SK-N-SH (cell line): ENCODE results near the gene TEAD4. TPM values are rescaled to one million over a fixed set of nuclear protein-coding genes. Genes with fewer than 3 reads are reported as not detected.

Experiments
- CTCF ChIA-PET: fragments of 300-600, 350-600 bp; formaldehyde crosslinking; extraction: SDS; loops from one replicate; lab custom pipeline; 2021; lab: Yijun Ruan, JAX
- POLR2A ChIA-PET: fragments of 350-600 bp; sonication (Branson Sonifier 250); formaldehyde crosslinking; extraction: SDS; loops from one replicate; lab custom pipeline; 2020; ENCODE audit warnings: antibody characterized with exemption, inconsistent platforms; lab: Yijun Ruan, JAX
- DNase-seq: peaks from one replicate; pipeline ENCODE4 v3.0.0; 2012
- H2AFZ ChIP-seq: fragments of 200-600 bp; sonication (generic); 2 replicates; pipeline ENCODE4 v1.8.1; 2016; ENCODE audit warnings: antibody characterized with exemption, mild to moderate bottlenecking, low read depth
- H3F3A ChIP-seq: fragments of 200-600 bp; sonication (generic); replicated peaks from 2 replicates; pipeline ENCODE3; 2016; ENCODE audit warnings: antibody characterized with exemption, mild to moderate bottlenecking; ENCODE audit not compliant: insufficient read depth
- H3K27ac ChIP-seq, 2 experiments: fragments of 200-500 bp in 1 of 2; fragments of 200-600 bp in 1 of 2; sonication (Bioruptor generic) in 1 of 2; sonication (generic), shearing (Covaris generic) in 1 of 2; 2 replicates each; pipeline versions ENCODE4 v1.5.1 to v1.6.1; 2014 to 2016; ENCODE audit warnings: low read depth in 2 of 2, inconsistent platforms in 1 of 2, low read length in 1 of 2, mild to moderate bottlenecking in 1 of 2, mixed read lengths in 1 of 2
- H3K27me3 ChIP-seq: fragments of 200-600 bp; sonication (generic), shearing (Covaris generic); 2 replicates; pipeline ENCODE4 v1.6.1; 2016; ENCODE audit warnings: mixed run types; ENCODE audit not compliant: insufficient read depth
- H3K36me3 ChIP-seq, 2 experiments: fragments of 200-500 bp in 1 of 2; fragments of 200-600 bp in 1 of 2; sonication (Bioruptor generic) in 1 of 2; sonication (generic) in 1 of 2; replicated peaks in 1 of 2; 2 replicates each; pipeline versions ENCODE3 to v1.5.1; 2014 to 2016; ENCODE audit warnings: low read length in 1 of 2, mild to moderate bottlenecking in 1 of 2; ENCODE audit not compliant: insufficient read depth in 2 of 2, control insufficient read depth in 1 of 2
- H3K4me1 ChIP-seq, 2 experiments: fragments of 200-500 bp in 1 of 2; fragments of 200-600 bp in 1 of 2; sonication (Bioruptor generic) in 1 of 2; sonication (generic), shearing (Covaris generic) in 1 of 2; 2 replicates each; pipeline versions ENCODE4 v1.5.1 to v1.6.1; 2014 to 2016; ENCODE audit warnings: low read depth in 1 of 2, low read length in 1 of 2, mixed run types in 1 of 2; ENCODE audit not compliant: insufficient read depth in 2 of 2, control insufficient read depth in 1 of 2
- H3K4me2 ChIP-seq: fragments of 200-600 bp; sonication (generic), shearing (Covaris generic); 2 replicates; pipeline ENCODE4 v1.6.1; 2017; ENCODE audit warnings: mixed run types
- H3K4me3 ChIP-seq, 2 experiments: fragments of 200-500 bp in 1 of 2; fragments of 200-600 bp in 1 of 2; sonication (Bioruptor generic) in 1 of 2; sonication (generic), shearing (Covaris generic) in 1 of 2; 2 replicates each; pipeline versions ENCODE4 v1.5.1 to v1.8.1; 2014 to 2016; ENCODE audit warnings: low read depth in 2 of 2, inconsistent platforms in 1 of 2, low read length in 1 of 2, mild to moderate bottlenecking in 1 of 2, mixed read lengths in 1 of 2, moderate library complexity in 1 of 2
- H3K79me2 ChIP-seq: fragments of 200-600 bp; sonication (generic); 2 replicates; pipeline ENCODE4 v1.8.1; 2017; ENCODE audit warnings: mild to moderate bottlenecking; ENCODE audit not compliant: insufficient read depth
- H3K9ac ChIP-seq: fragments of 200-600 bp; sonication (generic); 2 replicates; pipeline ENCODE4 v1.6.1; 2017; ENCODE audit warnings: mixed run types
- H3K9me2 ChIP-seq: fragments of 200-600 bp; sonication (generic); 2 replicates; pipeline ENCODE4 v1.6.1; 2017; ENCODE audit warnings: mixed run types
- H3K9me3 ChIP-seq: fragments of 200-600 bp; sonication (generic); 2 replicates; pipeline ENCODE4 v1.6.1; 2017; ENCODE audit warnings: mixed run types, mild to moderate bottlenecking, moderate library complexity
- H4K20me1 ChIP-seq: fragments of 200-600 bp; sonication (generic); 2 replicates; pipeline ENCODE4 v1.6.1; 2017; ENCODE audit warnings: mild to moderate bottlenecking, mixed run types; ENCODE audit not compliant: insufficient read depth
- CTCF ChIP-seq: fragments of 200-600 bp; sonication (generic); IDR thresholded peaks from 2 replicates; pipeline ENCODE4 v1.6.1; 2017; ENCODE audit warnings: antibody characterized with exemption, mild to moderate bottlenecking, moderate library complexity
- GATA2 ChIP-seq: sonication (generic); formaldehyde crosslinking; IDR thresholded peaks from 2 replicates; pipeline ENCODE4 v1.5.0; 2020; ENCODE audit warnings: mild to moderate bottlenecking, missing genetic modification reagents
- JUND ChIP-seq: IDR thresholded peaks from 2 replicates; pipeline ENCODE4 v1.4.0; 2012
- RXRA ChIP-seq: IDR thresholded peaks from 2 replicates; pipeline ENCODE4 v1.4.0; 2012; ENCODE audit warnings: low read depth, mild to moderate bottlenecking, borderline replicate concordance
- SIN3A ChIP-seq: IDR thresholded peaks from 2 replicates; pipeline ENCODE4 v1.6.1; 2012; ENCODE audit warnings: low read depth, mild to moderate bottlenecking, low read length, moderate library complexity, borderline replicate concordance
- SMC3 ChIP-seq: IDR thresholded peaks from 2 replicates; pipeline ENCODE4 v1.6.1; 2012; ENCODE audit warnings: low read depth, low read length, improper control_type of control experiment
- TEAD4 ChIP-seq: IDR thresholded peaks from 2 replicates; pipeline ENCODE4 v1.4.0; 2012; ENCODE audit warnings: mild to moderate bottlenecking, borderline replicate concordance; ENCODE audit not compliant: insufficient read depth
- YY1 ChIP-seq: IDR thresholded peaks from 2 replicates; pipeline ENCODE4 v1.4.0; 2012; ENCODE audit warnings: low read depth, mild to moderate bottlenecking
- WGBS: methylation state at CpG from one replicate; pipeline ENCODE4 v1.1.6; 2017; ENCODE audit warnings: low lambda C conversion rate; 5-methylcytosine and 5-hydroxymethylcytosine counted together
- polyA plus RNA-seq, 3 experiments: library from polyadenylated mRNA; depleted of rRNA; stranded (reverse); fragments of >200 nt; gene quantifications; 2 replicates each; pipeline ENCODE4 v1.2.3, GENCODE V29; 2012
- TF ChIP-seq, protein P1 (sequence below): fragments of 150-350 bp; IDR thresholded peaks from 2 replicates; pipeline ENCODE4 v1.6.1; 2016; ENCODE audit warnings: mild to moderate bottlenecking, low read depth, low read length
- TF ChIP-seq, protein P2 (sequence below): IDR thresholded peaks from 2 replicates; pipeline ENCODE4 v1.6.1; 2012; ENCODE audit warnings: mild to moderate bottlenecking, low read depth, low read length, moderate library complexity

TEAD4 gene
- polyA plus RNA-seq, 1 of the 3 experiments (the other 2 are of a cell fraction): 27.1 TPM

- TF ChIP-seq, protein P1, sequence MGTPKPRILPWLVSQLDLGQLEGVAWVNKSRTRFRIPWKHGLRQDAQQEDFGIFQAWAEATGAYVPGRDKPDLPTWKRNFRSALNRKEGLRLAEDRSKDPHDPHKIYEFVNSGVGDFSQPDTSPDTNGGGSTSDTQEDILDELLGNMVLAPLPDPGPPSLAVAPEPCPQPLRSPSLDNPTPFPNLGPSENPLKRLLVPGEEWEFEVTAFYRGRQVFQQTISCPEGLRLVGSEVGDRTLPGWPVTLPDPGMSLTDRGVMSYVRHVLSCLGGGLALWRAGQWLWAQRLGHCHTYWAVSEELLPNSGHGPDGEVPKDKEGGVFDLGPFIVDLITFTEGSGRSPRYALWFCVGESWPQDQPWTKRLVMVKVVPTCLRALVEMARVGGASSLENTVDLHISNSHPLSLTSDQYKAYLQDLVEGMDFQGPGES: no peak
- no peak for TF ChIP-seq TEAD4
These were observed 21.4 kb downstream of the TEAD4 start (continued) for GRCh38 chr12:2980630-2981029.

GRCh38 chr12:2982361-2982760 lies 23.2 kb downstream of the TEAD4 start:
- CTCF ChIA-PET: interaction anchor here (0.7 kb wide), 1 partner anchor 22 kb away, joined by 3 read pairs; no protein-coding TSS in a partner anchor
- Histone ChIP-seq H3K4me1 (no peaks in the 10 kb centered on the region; a peak in 1 of 4 replicates), H3K9me3 (no peaks in the 10 kb centered on the region), H3K4me3 (no peak overlapping the region), H3K27ac (no peak overlapping the region), H3K9me2 (no peaks in the 10 kb centered on the region), H3K36me3 (no peaks in the 10 kb centered on the region), H2AFZ (no peak overlapping the region), H3F3A (no peaks in the 10 kb centered on the region), H3K4me2 (no peak overlapping the region), H3K9ac (no peak overlapping the region), H4K20me1 (0 out of 2 replicates have a peak, but pooled peaks cover 1% of the 10 kb centered on the region), H3K27me3 (no peaks in the 10 kb centered on the region), H3K79me2 (peaks cover 11% of the 10 kb centered on the region; the same call in 1 of the 2 replicates)
- POLR2A ChIA-PET: no interaction called here
- DNase-seq: no peak
- no peak for TF ChIP-seq JUND
- no peak for TF ChIP-seq SMC3
- TF ChIP-seq CTCF: no peak
- no peak for TF ChIP-seq RXRA
- TF ChIP-seq GATA2 (CRISPR knock-in tag): no peak
- TF ChIP-seq YY1: no peak
- TF ChIP-seq, protein P2, sequence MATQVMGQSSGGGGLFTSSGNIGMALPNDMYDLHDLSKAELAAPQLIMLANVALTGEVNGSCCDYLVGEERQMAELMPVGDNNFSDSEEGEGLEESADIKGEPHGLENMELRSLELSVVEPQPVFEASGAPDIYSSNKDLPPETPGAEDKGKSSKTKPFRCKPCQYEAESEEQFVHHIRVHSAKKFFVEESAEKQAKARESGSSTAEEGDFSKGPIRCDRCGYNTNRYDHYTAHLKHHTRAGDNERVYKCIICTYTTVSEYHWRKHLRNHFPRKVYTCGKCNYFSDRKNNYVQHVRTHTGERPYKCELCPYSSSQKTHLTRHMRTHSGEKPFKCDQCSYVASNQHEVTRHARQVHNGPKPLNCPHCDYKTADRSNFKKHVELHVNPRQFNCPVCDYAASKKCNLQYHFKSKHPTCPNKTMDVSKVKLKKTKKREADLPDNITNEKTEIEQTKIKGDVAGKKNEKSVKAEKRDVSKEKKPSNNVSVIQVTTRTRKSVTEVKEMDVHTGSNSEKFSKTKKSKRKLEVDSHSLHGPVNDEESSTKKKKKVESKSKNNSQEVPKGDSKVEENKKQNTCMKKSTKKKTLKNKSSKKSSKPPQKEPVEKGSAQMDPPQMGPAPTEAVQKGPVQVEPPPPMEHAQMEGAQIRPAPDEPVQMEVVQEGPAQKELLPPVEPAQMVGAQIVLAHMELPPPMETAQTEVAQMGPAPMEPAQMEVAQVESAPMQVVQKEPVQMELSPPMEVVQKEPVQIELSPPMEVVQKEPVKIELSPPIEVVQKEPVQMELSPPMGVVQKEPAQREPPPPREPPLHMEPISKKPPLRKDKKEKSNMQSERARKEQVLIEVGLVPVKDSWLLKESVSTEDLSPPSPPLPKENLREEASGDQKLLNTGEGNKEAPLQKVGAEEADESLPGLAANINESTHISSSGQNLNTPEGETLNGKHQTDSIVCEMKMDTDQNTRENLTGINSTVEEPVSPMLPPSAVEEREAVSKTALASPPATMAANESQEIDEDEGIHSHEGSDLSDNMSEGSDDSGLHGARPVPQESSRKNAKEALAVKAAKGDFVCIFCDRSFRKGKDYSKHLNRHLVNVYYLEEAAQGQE: no peak
- TF ChIP-seq SIN3A: no peak
- TF ChIP-seq TEAD4: no peak
- 94% methylated on average over 6 of the region's 13 CpGs for WGBS
